Measurements from ENCODE around the gene KCNA5. TPM values are rescaled to one million over a fixed set of nuclear protein-coding genes. Genes with fewer than 3 reads are reported as not detected.
A peak's percentile ranks its signal among the peaks of the same experiment; 100 is the strongest.

KCNA5 gene
- total and polyA plus RNA-seq, 2 experiments from 2014 or later, result 1.4 to 5.1 TPM

GRCh38 chr12:5000658-5001385 lies 42.9 kb upstream of the KCNA5 start:
- no peak for TF ChIP-seq CTCF (IDR thresholded peaks at IDR 0.05; ENCODE audit: low read depth, low read length)
- H3K27me3 ChIP-seq, result peaks cover 13% of the 10 kb centered on the region
- H3K36me3 ChIP-seq, result no peaks in the 10 kb centered on the region
- H3K9me3 ChIP-seq (ENCODE audit: low read depth), result no peaks in the 10 kb centered on the region
- no peak overlapping the region for H3K4me3 ChIP-seq
- no peaks in the 10 kb centered on the region for H3K4me1 ChIP-seq (ENCODE audit: low read depth)
- no peak for DNase-seq (ENCODE audit: low read depth in 1 of 2, low spot score in 1 of 2)
- H3K27ac ChIP-seq, result no peak overlapping the region

GRCh38 chr12:5003025-5003666 lies 40.5 kb upstream of the KCNA5 start:
- H3K36me3 ChIP-seq, result no peaks in the 10 kb centered on the region
- H3K27me3 ChIP-seq, result peaks cover 7% of the 10 kb centered on the region
- no peaks in the 10 kb centered on the region for H3K9me3 ChIP-seq (ENCODE audit: low read depth)
- DNase-seq (ENCODE audit: low read depth in 1 of 2, low spot score in 1 of 2), result peak; percentile 70 to 86
- no peak overlapping the region for H3K4me3 ChIP-seq
- H3K27ac ChIP-seq, result no peak overlapping the region
- no peaks in the 10 kb centered on the region for H3K4me1 ChIP-seq (ENCODE audit: low read depth)
- peak; percentile 99 for TF ChIP-seq CTCF (IDR thresholded peaks at IDR 0.05; ENCODE audit: low read depth, low read length)

GRCh38 chr12:5008661-5009060 lies 35.0 kb upstream of the KCNA5 start:
- Histone ChIP-seq H3K4me1 (ENCODE audit: low read depth) (no peaks in the 10 kb centered on the region), H3K27me3 (peaks cover 10% of the 10 kb centered on the region), H3K9me3 (ENCODE audit: low read depth) (no peaks in the 10 kb centered on the region), H3K36me3 (no peaks in the 10 kb centered on the region), H3K4me3 (no peak overlapping the region), H3K27ac (no peak overlapping the region)
- TF ChIP-seq CTCF (IDR thresholded peaks at IDR 0.05; ENCODE audit: low read depth, low read length), result no peak
- no peak for DNase-seq (ENCODE audit: low read depth in 1 of 2, low spot score in 1 of 2)

- DNase-seq (ENCODE audit: low read depth in 1 of 2, low spot score in 1 of 2), result no peak
- Histone ChIP-seq H3K9me3 (ENCODE audit: low read depth) (no peaks in the 10 kb centered on the region), H3K36me3 (no peaks in the 10 kb centered on the region), H3K27me3 (peaks cover 9% of the 10 kb centered on the region), H3K4me1 (ENCODE audit: low read depth) (no peaks in the 10 kb centered on the region), H3K27ac (no peak overlapping the region), H3K4me3 (no peak overlapping the region)
- no peak for TF ChIP-seq CTCF (IDR thresholded peaks at IDR 0.05; ENCODE audit: low read depth, low read length)
Measured at GRCh38 chr12:5010151-5010550, 33.5 kb upstream of the KCNA5 start.

GRCh38 chr12:5012337-5012736 lies 31.3 kb upstream of the KCNA5 start:
- DNase-seq (ENCODE audit: low read depth in 1 of 2, low spot score in 1 of 2), result no peak
- Histone ChIP-seq H3K4me3 (no peak overlapping the region), H3K4me1 (ENCODE audit: low read depth) (no peaks in the 10 kb centered on the region), H3K9me3 (ENCODE audit: low read depth) (no peaks in the 10 kb centered on the region), H3K36me3 (no peaks in the 10 kb centered on the region), H3K27ac (no peak overlapping the region), H3K27me3 (peaks cover 6% of the 10 kb centered on the region)
- TF ChIP-seq CTCF (IDR thresholded peaks at IDR 0.05; ENCODE audit: low read depth, low read length), result no peak
